NT2/D1 (cell line): ENCODE results near the gene TBC1D25.

Experiments used
- SUZ12 ChIP-seq: IDR thresholded peaks from 2 replicates; pipeline ENCODE4 v1.6.1; 2011; ENCODE audit not compliant: insufficient read length, insufficient read depth; ENCODE audit errors: extremely low read depth
- YY1 ChIP-seq: IDR thresholded peaks from 2 replicates; pipeline ENCODE4 v1.6.1; 2011; ENCODE audit not compliant: insufficient read length, insufficient read depth
- ZNF274 ChIP-seq: IDR thresholded peaks from 2 replicates; pipeline ENCODE4 v1.6.1; 2011; ENCODE audit warnings: mild to moderate bottlenecking, low read depth, low read length

DNA sequence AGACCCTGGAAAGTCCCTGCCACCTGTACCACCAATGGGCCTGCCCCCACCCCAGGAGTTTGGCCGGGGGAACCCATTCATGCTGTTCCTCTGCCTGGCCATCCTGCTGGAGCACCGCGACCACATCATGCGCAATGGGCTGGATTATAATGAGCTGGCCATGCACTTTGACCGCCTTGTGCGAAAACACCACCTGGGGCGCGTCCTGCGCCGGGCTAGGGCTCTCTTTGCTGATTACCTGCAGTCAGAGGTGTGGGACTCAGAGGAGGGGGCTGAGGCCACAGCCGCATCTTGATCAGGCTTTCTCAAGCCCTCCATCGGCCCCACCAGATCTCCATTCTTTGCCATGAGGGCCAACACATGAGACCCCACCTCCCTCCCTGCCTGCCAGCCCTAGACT, 21.2 kb downstream of the TBC1D25 start:
- TF ChIP-seq ZNF274 (no peak), SUZ12 (no peak), YY1 (no peak)
